Measurements from ENCODE around the gene ING3. TPM values are rescaled to one million over a fixed set of nuclear protein-coding genes. Genes with fewer than 3 reads are reported as not detected.

The ING3 gene
- total RNA-seq, 1 experiment from 2014 or later = 23.1 TPM

DNA sequence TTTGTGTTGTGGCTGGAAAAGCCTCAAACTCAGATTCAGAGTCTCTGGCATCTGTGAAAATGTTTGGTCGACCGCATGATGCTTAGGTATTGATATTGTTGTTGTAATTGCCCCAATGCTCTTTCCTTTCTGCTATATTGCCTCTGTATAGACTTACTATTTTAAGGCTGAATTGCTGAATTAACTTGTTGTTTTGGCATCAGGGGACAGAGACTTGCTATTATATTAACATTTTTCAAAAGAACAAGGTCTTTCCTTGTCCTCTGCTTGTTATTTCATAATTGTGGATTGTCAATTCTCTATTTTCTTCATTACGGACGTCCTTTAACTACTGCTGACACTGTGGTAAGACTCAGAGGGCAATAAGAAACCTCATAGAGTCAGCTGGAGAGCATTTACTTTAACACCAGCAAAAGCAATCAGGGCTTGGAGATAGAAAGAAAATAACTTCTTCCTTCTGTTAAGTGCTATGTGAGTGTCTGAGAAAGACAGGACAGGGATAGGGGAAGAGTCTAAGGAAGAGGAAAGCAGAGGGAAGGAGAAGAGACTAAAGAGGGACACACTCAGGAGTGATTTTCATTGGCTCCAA is 55.5 kb downstream of the ING3 start:
- no peak overlapping the region for H3K23ac ChIP-seq (ENCODE audit: insufficient read length, low read depth, low read length)
- Mint-ChIP-seq H3K27ac (peak overlapping the region in 1 of 3 experiments; percentile 53; a peak in 1 of 7 replicates), H3K9me3 (no peaks in the 10 kb centered on the region; a peak in 1 of 5 replicates), H3K4me3 (no peak overlapping the region), H3K27me3 (ENCODE audit: low read depth) (no peaks in the 10 kb centered on the region), H3K36me3 (ENCODE audit: insufficient read depth in 1 of 3, low read depth in 3 of 3) (no peaks in the 10 kb centered on the region), H3K4me1 (peaks cover 19 to 20% of the 10 kb centered on the region in 2 experiments)
- no peak overlapping the region for H3T11ph ChIP-seq (ENCODE audit: low read length)
- H3K9me3 ChIP-seq (ENCODE audit: control insufficient read depth, low read depth, low read length) = no peaks in the 10 kb centered on the region
- H2BK5ac ChIP-seq (ENCODE audit: insufficient read length, low read length) = no peak overlapping the region
- H3K4me1 ChIP-seq (ENCODE audit: insufficient read depth, low read length) = peaks cover 2% of the 10 kb centered on the region; the same call in 1 of the 2 replicates
- H2BK15ac ChIP-seq (ENCODE audit: low read depth, low read length) = no peak overlapping the region
- H4K5ac ChIP-seq (ENCODE audit: insufficient read length, low read depth, low read length) = no peak overlapping the region
- H3K27me3 ChIP-seq (ENCODE audit: insufficient read depth, low read length) = no peaks in the 10 kb centered on the region
- H3K27ac ChIP-seq (ENCODE audit: insufficient read length, low read depth, low read length) = no peak overlapping the region
- no peak overlapping the region for H2BK12ac ChIP-seq (ENCODE audit: insufficient read length, low read depth, low read length)
- H2AK5ac ChIP-seq (ENCODE audit: insufficient read length, low read length) = no peak overlapping the region
- DNase-seq = no peak
- TF ChIP-seq, protein P1, sequence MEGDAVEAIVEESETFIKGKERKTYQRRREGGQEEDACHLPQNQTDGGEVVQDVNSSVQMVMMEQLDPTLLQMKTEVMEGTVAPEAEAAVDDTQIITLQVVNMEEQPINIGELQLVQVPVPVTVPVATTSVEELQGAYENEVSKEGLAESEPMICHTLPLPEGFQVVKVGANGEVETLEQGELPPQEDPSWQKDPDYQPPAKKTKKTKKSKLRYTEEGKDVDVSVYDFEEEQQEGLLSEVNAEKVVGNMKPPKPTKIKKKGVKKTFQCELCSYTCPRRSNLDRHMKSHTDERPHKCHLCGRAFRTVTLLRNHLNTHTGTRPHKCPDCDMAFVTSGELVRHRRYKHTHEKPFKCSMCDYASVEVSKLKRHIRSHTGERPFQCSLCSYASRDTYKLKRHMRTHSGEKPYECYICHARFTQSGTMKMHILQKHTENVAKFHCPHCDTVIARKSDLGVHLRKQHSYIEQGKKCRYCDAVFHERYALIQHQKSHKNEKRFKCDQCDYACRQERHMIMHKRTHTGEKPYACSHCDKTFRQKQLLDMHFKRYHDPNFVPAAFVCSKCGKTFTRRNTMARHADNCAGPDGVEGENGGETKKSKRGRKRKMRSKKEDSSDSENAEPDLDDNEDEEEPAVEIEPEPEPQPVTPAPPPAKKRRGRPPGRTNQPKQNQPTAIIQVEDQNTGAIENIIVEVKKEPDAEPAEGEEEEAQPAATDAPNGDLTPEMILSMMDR (conservative IDR thresholded peaks at IDR 0.05) = no peak
- no peak overlapping the region for H3K14ac ChIP-seq (ENCODE audit: insufficient read depth, low read length)
- H3K4me2 ChIP-seq (ENCODE audit: insufficient read depth, insufficient read length, low read length) = no peak overlapping the region
- no peaks in the 10 kb centered on the region for H3K23me2 ChIP-seq (ENCODE audit: insufficient read length, low read depth, low read length, poor library complexity, severe bottlenecking)
- H4K8ac ChIP-seq (replicated peaks; ENCODE audit: insufficient read length, low read depth, low read length) = no peak overlapping the region
- no peak overlapping the region for H2AFZ ChIP-seq (ENCODE audit: low read length)
- whole genome bisulfite sequencing (ENCODE audit: extremely low coverage, insufficient read length, low lambda C conversion rate) = no CpG with 5 or more reads among the region's 4 CpGs
- H2BK20ac ChIP-seq (ENCODE audit: low read depth, low read length, poor library complexity, severe bottlenecking) = no peak overlapping the region
- H2BK120ac ChIP-seq (ENCODE audit: low read depth, low read length, poor library complexity, severe bottlenecking) = no peak overlapping the region
- no peaks in the 10 kb centered on the region for H3K79me1 ChIP-seq (ENCODE audit: insufficient read depth, low read depth, low read length, poor library complexity, severe bottlenecking)
- no peak overlapping the region for H3K18ac ChIP-seq (ENCODE audit: insufficient read length, low read depth, low read length)
- H3K9ac ChIP-seq (ENCODE audit: extremely low read depth, insufficient read length, low read length) = no peak overlapping the region
- H3K79me2 ChIP-seq (ENCODE audit: insufficient read depth, low read length) = no peaks in the 10 kb centered on the region
- no peak overlapping the region for H3K56ac ChIP-seq (ENCODE audit: insufficient read length, low read depth, low read length)
- H4K20me1 ChIP-seq (ENCODE audit: control insufficient read depth, insufficient read depth, insufficient read length) = no peaks in the 10 kb centered on the region
- no peak overlapping the region for H3K4ac ChIP-seq (ENCODE audit: low read depth, low read length)
- H4K91ac ChIP-seq (ENCODE audit: insufficient read length, low read depth, low read length) = no peak overlapping the region
